ENCODE measurements around the gene FAM185A.
"Not testable (repeated sequence)": the region's sequence is repeated elsewhere in the genome, so short reads cannot be mapped to it uniquely, and the experiment has no call there.

FAM185A gene

DNA sequence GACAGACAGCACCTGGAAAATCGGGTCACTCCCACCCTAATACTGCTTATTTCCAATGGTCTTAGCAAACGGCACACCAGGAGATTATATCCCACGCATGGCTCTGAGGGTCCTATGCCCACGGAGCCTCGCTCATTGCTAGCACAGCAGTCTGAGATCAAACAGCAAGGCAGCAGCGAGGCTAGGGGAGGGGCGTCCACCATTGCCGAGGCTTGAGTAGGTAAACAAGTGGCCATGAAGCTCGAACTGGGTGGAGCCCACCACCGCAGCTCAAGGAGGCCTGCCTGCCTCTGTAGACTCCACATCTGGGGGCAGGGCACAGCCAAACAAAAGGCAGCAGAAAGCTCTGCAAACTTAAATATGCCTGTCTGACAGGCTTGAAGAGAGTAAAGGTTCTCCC is 32.1 kb downstream of the FAM185A start:
- DNase-seq: not testable (repeated sequence)

DNA sequence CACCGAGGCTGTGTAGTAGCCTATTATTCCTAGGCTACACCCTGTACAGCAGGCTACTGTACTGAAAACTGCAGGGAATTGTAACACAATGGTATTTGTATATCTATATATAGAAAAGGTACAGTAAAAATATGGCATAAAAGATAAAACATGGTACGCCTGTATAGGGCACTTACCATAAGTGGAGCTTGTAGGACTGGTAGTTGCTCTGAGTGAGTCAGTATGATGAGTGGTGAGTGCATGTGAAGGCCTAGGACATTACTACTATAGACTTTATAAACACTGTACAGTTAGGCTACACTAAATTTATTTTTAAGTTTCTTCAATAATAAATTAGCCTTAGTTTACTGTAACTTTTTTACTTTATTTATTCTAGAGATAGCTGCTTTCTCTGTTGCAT is 40.0 kb downstream of the FAM185A start:
- not testable (repeated sequence) for DNase-seq

DNA sequence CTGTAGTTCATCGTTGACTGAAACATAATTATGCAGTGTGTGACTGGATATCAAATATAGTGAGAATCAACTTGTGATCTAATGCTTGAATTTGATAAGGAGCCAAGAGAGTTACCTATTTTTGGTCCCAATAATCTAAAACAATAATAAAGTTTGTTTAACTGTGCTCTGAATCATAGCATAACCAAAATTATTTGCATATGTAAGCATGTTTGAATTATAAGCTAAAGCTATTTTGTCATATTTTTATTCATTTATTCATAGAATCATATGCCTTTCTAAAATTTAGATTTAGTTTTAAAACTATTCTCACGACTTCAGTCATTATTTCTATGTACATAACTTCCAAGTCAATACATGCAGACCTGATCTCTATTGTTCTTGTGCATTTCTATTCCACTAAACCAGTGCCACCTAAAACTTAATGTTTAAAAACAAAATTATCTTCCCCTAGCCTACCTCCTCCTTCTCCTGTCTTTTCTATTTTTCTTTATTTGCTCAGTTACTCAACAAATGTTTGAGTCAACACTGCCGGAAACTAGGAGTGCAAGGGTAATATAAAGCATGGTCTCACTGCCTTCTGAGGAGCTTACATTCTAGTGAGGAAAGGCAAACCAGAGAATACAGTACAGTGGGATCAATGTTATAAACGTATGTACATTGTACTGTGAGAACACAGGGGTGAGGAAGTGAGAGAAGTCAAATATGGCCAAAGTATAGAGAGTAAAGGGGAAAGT is 41.7 kb downstream of the FAM185A start:
- not testable (repeated sequence) for DNase-seq

DNA sequence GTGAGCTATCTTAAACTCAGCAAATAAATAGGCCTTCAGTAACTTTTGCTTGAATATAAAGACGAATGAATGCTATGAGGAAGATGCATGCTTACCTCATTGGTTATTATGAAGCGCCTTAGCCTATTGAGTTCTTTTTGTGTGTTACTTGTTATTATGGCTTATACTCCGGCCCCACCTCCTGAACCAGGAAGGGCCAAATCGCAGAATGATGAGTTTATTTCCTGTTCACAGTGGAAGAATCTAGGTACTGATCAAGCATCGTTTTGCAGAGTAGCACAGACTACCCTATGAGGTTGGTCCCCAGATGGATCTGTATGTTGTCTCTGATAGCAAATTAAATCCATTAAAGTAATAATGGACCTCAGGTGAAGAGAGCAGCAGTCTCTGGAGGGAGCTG is 42.6 kb downstream of the FAM185A start:
- not testable (repeated sequence) for DNase-seq

DNA sequence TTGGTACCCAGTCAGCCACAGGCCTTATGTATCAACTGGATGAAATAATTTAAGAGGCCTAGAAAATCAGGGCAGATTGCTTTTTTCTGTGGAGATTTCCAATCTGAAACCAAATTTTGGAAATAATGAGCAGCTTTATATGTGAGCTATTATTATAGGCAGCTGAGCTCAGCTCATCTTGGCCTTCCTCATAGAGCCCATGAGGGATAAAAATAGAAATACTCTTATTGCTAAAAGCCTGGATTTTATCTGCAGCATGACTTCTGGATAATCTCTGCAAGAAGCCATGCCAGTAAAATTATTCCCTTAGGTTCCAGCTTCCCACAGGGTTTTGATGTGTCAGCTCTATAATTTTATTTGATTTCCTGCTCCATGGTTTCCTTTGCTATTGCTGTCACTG is 43.0 kb downstream of the FAM185A start:
- not testable (repeated sequence) for DNase-seq

DNA sequence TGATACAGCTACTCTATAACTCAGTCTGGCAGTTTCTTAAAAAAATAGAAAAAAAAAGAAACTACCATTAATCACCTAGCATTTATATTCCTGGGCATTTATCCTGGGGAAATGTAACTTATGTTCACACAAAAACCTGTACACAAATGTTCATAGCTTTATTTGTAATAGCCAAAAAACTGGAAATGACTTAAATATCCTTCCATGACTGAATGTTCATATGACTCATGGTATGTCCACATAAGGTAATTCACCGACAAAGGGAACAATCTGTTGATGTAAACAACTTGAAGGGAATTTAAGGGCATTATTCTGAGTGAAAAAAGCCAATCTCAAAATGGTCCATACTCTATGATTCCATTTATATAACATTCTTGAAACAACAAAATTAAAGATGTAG is 45.8 kb downstream of the FAM185A start:
- DNase-seq: not testable (repeated sequence)

DNA sequence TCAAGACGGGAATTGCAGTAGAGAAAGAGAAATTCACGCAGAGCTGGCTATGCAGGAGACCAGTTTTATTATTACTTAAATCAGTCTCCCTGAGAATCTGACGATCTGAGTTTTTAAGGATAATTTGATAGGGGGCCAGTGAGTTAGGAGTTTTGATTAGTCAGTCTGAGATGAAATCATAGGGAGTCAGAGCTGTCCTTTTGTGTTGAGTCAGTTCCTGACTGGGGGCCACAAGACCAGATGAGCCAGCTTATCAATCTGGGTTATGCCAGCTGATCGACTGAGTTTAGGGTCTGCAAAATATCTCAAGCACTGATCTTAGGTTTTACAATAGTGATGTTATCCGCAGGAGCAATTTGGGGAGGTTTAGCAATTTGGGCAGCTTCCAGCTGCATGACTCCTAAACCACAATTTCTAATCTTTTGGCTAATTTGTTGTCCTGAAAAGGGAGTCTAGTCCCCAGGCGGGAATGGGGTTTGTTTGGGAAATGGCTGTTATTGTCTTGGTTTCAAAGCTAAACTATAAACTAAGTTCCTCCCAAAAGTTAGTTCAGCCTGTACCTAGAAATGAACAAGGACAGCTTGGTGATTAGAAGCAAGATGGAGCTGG is 47.3 kb downstream of the FAM185A start:
- not testable (repeated sequence) for DNase-seq

DNA sequence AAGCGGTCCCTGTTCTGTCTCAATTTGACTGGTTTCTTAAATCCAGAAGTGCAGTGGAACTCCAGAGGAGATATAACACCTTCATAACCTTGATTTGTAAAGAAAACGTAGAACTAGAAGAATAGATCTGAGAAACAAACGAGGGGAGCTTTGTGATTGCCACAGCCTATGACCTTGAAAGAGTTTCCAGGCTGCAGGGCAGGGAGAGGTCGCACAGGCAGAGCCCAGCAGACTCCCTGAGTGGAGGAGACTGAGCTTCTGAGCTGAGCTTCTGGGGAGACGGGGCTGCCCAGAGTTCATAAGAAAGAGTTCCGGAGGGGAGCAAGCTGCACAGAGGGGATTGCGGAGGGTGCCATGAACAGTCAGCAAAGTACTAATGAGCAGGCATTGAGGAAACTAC is 57.8 kb downstream of the FAM185A start:
- no peak for DNase-seq

DNA sequence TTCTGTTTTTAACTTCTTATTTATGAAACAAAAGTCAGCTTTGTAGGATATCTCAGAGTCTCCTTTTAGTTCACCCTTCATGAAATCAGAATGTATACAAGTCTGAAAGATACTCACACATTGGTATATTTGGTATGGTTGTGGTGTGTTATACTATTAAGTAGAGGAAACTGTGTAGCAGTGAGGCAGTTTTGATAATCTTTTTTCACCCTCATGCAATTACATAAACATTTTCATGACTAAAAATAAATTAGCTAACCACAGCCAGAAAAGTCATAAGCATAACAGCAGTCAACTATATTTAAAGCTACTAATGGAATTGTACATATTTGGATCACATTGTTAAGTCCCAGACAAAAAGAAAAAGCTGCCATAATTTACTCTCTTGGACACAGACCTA is 62.1 kb downstream of the FAM185A start:
- DNase-seq: no peak

DNA sequence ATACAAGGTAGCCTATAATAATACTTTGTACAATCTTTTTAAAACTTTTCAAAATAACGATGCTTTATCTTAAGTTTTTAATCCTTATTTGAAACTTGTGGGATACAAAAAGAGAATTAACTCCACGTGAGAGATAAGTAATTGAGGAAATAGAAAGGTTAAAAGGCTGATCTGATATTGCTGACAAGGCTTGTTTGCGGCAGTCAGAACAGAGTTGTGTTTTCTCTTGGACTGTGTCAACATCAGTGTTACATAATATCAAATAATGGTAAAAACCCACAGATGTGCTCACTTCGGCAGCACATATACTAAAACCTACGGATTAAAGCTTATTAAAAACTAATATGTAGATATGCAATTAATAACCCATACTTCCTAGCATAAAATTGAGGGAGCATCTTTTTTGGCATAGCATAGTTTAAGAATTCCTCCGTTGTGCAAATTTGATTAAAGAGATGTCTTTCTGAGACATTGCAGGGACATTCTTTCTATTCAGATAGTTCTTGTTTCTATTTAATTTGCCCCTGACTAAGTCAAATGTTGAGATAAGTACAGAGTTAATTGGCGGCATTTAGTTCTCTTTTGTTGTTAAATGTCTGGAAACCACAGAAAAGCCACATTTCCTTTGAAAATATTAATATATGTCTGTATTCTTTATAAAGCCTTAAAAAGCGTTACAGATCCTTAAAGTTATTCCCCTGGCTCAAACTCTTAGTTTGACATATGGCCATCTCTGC is 63.3 kb downstream of the FAM185A start:
- DNase-seq: no peak

DNA sequence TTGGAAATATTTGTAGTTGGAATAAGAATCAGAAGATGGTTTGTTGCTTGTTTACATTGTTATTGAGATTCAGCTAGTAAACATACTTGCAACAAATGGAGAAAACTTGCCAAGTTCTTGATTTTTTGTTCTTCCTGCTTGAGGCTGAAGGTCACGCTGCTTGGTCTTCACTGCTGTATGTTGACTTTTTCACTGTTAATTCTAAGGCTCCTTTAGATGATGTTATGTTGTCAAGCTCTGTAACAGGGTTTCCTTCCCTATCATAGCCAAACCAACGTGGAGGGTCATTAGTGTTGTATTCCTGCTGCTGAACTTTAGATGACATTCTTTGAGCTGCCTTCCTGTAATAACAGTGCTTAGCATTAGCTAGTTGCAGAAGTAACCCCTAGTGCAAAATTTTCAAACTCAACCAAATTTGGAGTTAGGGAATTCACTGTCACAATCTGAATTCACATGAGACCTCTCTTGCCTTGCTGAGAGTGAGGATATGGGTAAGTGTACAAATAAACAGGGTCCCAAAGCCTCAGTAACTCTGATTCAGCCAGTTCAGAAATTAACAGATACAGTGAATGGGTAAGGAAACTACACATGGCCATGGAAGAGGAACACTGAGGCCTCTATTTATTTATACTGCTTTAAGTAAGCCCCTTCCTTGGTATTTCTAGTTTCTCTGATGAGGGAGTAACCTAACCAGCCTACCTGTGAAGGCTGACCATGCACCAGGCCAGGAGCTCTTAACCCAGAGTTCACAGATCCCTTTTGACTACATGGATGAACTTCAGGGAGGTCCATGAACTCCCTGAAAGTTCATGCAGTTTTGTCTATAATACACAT is 64.6 kb downstream of the FAM185A start:
- no peak for DNase-seq

DNA sequence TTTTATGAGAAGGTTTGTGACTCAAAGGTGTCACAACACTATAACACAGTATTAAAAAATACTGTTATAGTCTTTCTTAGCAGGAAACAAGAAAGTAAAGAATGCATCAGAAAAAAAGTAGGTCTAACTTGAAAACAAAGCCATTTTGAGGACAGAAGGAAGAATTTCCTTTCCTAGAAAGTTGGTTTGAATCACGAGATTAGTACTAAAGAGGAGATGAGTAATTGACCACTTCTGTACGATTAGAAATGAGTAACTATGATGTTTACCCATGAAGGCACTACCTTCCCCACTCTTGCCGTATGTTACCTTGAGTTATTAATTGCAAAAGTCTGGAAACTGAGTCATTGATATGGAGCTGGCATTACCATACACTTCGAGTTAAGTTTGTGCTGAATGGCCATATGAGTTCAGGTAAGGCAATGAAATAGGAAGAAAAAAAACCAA is 65.2 kb downstream of the FAM185A start:
- no peak for DNase-seq

DNA sequence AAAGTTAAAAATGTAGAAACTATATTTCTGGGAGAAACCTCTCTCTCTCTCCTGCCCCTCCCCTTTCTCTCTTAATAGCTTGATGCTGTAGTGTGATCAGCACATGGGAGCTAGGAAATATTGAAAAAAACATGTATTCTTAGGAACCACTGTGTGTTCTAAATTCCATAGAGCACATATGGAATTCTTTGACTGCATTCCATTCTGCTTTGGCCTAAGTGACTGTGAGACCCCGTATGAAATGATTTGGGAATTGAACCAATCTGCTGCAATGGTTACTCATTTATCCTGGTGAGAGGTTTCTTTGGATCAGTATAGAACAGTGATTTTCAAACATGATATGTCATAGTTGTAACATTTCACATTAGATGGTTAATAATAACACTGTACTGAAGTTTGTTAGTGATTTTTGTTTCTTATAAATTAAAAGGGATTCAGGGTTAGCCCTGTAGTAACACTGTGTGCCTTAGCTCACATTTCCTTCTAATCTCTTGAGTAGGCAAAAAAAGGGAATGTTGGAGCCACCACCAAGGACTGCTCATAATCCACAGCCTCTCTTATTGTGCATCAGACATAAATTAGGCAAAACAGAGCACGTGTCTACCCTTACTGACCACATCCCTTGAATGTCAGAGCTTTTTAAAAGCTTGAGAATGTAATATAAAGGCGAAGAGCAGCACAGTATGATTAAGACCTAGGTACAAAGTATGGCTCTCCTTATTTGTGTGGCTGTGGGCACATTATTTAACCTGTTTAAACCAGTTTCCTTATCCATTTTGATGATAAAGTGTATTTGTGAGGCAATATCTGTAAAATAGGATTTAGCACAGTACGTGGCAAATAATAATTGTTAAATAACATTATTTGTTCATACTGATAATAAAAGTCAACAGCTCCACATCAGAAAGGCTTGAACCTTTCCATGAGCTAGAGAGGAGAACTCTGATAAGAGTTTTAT is 69.1 kb downstream of the FAM185A start:
- DNase-seq: no peak

DNA sequence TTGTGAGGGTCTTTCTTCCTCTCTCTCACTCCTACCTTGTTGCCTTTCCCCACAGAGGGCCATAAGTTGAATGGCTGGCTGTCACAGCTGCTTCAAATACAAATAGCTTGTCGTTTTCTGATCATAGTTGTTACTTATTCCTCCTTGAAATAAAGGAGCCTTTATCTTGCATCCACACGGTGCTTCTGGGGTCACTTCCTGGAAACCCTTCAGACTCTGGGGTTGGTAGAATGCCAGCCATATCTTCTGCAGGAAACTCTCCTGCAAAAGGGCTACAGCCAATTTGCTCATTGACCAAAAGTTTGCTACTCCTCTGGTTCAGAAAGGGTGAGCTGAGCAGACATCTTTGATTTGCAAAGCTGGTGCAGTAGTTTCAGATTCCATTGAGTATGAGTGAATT is 70.4 kb downstream of the FAM185A start:
- no peak for DNase-seq

DNA sequence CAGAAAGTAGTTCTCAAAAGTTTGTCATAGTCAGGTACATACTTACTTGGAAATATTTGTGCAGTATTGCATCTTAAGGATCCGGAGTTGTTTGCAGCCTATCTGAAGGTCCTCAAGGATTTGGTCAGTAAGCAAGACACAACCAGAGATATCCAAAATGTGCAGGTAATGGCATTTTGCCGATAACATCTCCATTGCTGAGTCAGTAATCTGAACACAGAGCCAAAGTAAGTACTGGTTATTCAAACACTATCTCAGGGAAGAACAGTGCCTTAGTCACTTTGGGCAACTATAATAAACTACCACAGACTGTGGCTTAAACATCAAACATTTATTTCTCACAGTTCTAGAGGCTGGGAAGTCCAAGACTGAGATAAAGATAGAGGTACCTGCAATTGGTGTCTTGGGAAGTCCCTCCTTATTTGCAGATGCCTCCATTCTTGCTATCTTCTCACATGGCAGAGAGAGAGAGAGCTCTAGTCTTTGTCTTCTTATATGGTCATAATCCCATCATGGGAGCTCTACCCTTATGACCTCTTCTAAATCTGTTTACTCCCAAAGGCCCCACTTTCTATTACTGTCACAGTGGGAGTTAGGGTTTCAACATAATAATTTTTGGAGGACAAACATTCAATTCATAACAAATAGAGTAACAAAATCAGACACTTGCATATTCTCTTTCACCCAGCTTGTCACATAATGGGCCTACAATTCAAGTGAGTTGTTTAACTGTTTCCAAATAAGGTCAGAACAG is 73.4 kb downstream of the FAM185A start:
- DNase-seq: no peak

DNA sequence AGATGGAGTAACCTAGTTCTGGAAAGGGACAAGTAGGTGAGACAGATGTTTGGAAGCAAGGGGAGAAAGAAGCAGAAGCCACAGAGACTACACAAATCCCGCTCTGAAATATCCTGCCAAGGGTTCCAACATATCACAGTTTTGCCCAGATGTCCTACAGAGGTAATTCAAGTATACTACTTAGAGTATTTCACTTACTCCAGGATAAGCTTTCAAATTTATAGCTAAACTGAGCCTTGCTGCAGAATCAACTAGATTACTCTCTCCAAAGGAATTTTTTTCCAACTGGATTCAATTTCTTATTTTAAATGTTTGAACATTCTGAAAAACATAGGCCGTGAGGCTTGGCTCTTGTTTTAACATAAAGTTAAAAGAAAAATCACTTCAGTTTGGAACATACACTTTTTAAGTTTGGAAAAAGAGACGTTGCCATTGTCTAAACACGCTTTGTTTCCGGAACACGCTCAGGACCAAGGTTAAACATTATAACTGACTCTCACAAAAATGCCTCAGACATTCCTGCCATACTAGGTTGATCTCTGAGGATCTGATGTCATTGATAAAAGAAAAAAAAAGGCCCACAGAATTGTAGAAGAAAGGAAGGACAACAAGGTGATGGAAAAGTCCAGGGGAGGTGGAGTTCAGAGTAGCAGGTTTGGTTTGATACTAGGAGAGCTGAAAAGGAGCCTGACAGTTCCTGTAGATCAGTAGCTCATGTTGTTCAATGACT is 74.8 kb downstream of the FAM185A start:
- no peak for DNase-seq

DNA sequence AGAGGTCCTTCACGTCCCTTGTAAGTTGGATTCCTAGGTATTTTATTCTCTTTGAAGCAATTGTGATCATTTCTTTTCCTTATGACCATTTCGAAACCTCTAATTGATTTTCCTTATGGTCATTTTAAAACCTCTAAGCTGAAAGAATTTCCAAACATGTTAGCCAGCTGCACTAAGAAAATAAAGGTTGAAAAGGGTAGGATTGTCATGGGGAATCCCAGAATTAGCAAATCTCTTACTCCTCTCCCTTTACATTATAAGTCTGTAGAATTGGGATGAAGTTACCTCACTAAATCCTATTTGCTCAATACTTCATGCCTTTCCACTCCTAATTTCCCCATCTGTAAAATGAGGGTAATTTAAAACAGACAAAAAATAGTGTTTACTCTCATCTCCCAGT is 79.5 kb downstream of the FAM185A start:
- DNase-seq: no peak

DNA sequence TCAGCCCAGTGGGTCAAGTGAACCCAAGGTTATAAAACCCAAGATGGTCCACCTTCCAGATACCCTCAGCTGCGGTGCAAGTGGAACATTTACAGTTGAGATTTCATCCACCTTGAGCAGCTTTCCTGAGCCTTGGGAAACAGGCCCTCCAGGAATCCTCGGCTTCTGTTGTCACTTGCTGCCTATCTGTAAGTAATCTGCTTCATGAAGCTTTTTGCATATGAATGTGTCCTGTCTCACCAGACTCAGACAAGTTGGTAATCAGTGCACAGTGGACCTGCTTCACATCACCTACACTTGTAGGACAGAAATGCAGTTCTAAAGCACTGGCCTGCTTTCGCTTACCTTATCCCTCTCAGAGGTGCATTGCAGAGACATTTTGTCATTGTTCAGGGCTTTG is 80.3 kb downstream of the FAM185A start:
- DNase-seq: no peak

DNA sequence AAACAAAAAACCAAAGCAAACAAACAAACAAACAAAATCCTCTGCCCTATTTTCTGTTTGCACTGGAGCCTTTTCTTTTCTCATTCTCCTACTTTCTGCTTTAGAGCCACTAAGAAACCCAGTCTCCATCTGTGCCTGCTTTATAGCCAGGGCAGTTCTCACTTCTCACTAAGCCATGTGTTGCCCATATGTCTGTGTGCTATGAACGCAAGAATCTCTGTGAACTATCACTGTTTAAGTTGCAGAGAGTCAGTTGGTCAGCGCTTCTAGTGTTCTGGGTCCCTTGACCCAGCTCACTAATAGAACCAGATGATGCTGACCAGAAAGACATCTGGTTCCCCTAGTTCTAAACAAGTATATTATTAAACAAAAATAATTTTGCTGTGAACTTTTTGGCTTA is 81.4 kb downstream of the FAM185A start:
- DNase-seq: no peak

DNA sequence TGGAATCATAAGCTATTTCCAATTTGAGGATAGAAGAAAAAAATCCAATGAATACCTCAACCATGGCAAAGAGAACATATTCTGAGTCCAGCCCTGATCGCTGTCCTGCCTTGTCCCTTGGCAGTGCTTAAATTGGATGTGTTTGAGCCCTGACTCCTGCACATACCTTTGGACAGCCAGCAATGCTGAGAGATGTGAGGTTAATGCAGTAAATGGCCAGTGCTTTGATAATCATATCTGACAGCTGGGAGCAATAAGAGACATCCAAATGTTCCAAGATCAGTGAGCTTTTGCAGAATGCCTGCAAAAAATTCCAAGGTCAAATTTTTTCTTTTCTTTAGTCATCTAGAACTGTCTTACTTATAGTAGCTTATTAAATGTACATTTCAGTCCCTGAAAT is 83.9 kb downstream of the FAM185A start:
- no peak for DNase-seq

All from NCI-H1105 treated with DMSO at 0.1 percent for 48 hours (cell line).